Left ventricle myocardium superior (tissue), 1 donor: ENCODE data around the gene STMN3. TPM values are rescaled to one million over a fixed set of nuclear protein-coding genes. Genes with fewer than 3 reads are reported as not detected.
A peak's percentile ranks its signal among the peaks of the same experiment; 100 is the strongest.
"Not testable (repeated sequence)": the region's sequence is repeated elsewhere in the genome, so short reads cannot be mapped to it uniquely, and the experiment has no call there.

Source experiments
- ATAC-seq: fragments of 200-7000 bp; cut with Tn5 transposase; one replicate; pipeline ENCODE4 v1.9.1; 2020; ENCODE audit warnings: mild to moderate bottlenecking, moderate library complexity
- DNase-seq: peaks from one replicate; pipeline ENCODE4 v3.0.0-alpha.2; 2020
- intact Hi-C: fragments of 100-400 bp; cut with micrococcal nuclease; formaldehyde crosslinking; loops from one replicate; pipeline ENCODE4 v1.11.0; 2022
- total RNA-seq: library from RNA; stranded (reverse); fragmentation: NEBNext Ultra II Directional; extraction: Animal tissue kit (Norgen Biotek cat#: 25700); gene quantifications from one replicate; pipeline ENCODE4 v1.2.1, GENCODE V29; 2021
- donor health status: DM: no; HTN: yes; CAD: no; lungs with severe emphysema.

STMN3 gene
- total RNA-seq, 1 donor from 2014 or later = 5.5 TPM

- ATAC-seq (no peak), DNase-seq (no peak)
- intact Hi-C loops = no loop called here
Measured at GRCh38 chr20:63661959-63662812, 9.0 kb upstream of the STMN3 start.

GRCh38 chr20:63661108-63661507 lies 7.9 kb upstream of the STMN3 start:
- no peak for DNase-seq
- intact Hi-C loops = no loop called here
- ATAC-seq = no peak

- no peak for DNase-seq
Measured at GRCh38 chr20:63660622-63661021, 7.4 kb upstream of the STMN3 start.

DNA sequence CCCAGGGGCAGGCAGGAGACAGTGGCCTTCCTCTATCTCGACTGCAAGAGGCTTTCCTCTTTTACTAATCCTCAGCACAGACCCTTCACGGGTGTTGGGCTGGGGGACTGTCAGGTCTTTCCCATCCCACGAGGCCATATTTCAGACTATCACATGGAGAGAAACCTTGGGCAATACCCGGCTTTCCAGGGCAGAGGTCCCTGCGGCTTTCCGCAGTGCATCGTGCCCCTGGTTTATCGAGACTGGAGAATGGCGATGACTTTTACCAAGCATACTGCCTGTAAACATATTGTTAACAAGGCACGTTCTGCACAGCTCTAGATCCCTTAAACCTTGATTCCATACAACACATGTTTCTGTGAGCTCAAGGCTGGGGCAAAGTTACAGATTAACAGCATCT lies 7.0 kb upstream of the STMN3 start:
- DNase-seq, ATAC-seq, intact Hi-C loops: not testable (repeated sequence)

More at GRCh38 chr20:63660622-63661021, 7.4 kb upstream of the STMN3 start:
- intact Hi-C loops = no loop called here
- no peak for ATAC-seq

DNA sequence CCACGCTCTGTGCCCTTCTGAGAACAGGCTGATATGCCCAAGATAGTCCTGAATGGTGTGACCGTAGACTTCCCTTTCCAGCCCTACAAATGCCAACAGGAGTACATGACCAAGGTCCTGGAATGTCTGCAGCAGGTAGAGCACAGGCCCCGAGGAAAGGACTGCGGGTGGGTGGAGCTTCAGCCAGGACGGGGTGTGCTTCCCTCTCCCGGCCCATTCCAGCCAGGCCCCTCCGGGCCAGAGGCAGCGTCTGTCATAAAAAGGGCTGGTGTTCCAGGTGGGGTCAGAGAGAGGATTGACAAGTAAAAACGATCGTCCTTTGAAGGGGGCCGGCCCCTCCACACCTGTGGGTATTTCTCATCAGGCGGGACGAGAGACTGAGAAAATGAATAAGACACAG lies 6.1 kb upstream of the STMN3 start:
- no peak for DNase-seq
- ATAC-seq = no peak
- intact Hi-C loops = no loop called here

- ATAC-seq = peak; percentile 32
- peak; percentile 56 for DNase-seq
- intact Hi-C loops = no loop called here
Measured at GRCh38 chr20:63658749-63659187, 5.5 kb upstream of the STMN3 start.

GRCh38 chr20:63657937-63658748 lies 4.9 kb upstream of the STMN3 start, which contains the start of gene RTEL1:
Gene RTEL1 (plus strand): TSS chr20:63658312. CDS start chr20:63659403, 1,091 bp downstream.
- peak; percentile 96 for DNase-seq
- intact Hi-C loops = no loop called here
- peak; percentile 96 for ATAC-seq

DNA sequence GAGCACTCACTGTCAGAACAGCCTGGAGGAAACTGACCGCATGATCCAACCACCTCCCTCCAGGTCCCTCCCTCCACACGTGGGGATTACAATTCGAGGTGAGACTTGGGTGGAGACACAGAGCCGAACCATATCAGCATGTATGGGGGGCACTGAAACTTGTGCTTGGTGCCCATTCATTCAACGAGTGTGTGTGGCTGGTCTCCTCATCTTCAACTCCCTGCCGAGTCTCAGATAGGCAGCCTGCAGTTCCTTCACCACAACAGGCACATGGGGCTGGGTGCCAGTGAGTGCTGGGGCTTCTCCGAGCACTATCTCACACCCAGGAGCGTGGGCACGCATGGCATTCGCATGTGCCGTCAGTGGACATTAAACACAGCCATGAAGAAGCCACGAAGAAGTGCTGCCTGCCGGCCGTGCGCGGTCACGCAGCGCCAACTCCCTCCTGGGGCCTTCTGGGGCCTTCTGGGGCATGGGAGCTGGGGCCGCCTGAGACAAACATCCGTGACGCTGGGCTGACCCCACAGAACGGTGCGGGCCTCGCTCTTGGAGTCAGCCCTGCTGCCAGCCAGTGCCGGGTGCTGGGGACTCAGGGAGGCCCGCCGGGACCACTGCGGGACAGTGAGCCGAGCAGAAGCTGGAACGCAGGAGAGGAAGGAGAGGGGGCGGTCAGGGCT lies 4.2 kb upstream of the STMN3 start:
- intact Hi-C loops = no loop called here
- peak; percentile 0 for ATAC-seq
- no peak for DNase-seq

- DNase-seq = no peak
- intact Hi-C loops = no loop called here
- no peak for ATAC-seq
Measured at GRCh38 chr20:63656451-63656850, 3.2 kb upstream of the STMN3 start.

DNA sequence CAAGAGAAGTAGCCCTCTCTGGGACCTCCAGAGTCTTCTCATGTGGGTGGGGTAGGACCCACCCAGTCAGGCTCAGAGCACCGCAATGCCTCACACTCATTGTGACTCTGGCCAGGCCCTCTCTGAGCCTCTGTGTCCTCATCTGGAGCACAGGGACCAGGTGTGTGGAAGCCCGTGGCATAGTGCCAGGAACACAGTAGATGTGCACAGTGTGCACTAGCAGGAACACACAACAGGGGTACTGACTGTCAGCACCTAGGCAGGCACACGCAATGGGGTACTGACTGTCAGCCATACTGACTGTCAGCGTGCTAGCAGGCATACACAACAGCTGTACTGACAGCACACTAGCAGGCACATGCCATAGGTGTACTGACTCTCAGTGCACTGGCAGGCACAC lies 2.0 kb upstream of the STMN3 start:
- DNase-seq = no peak
- no peak for ATAC-seq
- intact Hi-C loops = no loop called here

- ATAC-seq (no peak), DNase-seq (no peak)
- intact Hi-C loops = no loop called here
Measured at GRCh38 chr20:63653974-63654668, 897 bp upstream of the STMN3 start.

DNA sequence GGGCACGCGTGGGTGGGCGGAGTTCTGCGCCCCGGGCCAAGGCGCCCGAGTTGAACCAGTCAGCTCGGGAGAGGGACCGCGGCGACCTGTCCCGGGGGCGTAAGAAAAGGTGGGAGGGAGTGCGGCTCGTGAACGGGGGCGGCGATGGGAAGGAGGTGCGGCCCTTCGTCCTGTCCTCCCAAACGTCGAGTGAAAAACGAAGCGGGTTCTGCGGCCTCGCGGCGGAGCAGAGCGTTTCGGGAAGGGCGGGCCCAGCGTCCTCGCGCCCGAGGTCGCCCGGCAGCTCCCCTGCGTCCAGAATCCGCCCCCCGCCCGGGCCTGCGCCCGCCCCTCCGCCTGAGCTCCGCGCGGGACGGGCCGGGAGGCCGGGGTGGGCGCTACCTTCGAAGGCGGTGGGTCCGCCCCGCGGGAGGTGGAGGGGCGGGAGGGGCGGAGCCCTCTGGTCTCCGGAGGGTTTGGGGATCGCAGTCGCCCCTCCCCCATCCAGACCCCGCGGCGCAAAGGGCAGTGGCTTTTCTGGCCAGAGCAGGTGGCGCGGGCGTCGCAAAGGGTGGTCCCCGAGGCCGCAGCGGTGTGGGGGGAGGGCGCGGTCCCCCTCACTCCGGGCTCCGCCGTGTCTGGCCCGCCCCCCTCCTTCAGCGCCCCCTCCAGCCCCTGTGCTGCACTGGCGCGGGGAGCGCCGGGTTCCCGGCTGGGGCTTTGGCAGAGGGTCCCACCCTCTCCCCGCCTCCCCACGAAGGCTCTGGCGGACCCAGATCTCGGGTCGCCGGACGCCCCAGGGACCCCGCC lies 838 bp downstream of the STMN3 start:
- intact Hi-C loops = no loop called here
- DNase-seq (peak; percentile 57), ATAC-seq (peak; percentile 22)

- intact Hi-C loops = no loop called here
- peak; percentile 4 for ATAC-seq
- no peak for DNase-seq
Measured at GRCh38 chr20:63651942-63652191, 1.4 kb downstream of the STMN3 start.

DNA sequence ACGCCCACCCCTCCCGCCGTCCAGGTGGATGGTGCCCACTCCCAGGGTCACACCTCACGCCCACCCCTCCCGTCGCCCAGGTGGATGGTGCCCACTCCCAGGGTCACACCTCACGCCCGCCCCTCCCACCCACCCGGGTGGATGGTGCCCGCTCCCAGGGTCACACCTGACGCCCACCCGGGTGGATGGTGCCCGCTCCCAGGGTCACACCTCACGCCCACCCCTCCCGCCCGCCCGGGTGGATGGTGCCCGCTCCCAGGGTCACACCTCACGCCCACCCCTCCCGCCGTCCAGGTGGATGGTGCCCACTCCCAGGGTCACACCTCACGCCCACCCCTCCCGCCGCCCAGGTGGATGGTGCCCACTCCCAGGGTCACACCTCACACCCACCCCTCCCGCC lies 2.7 kb downstream of the STMN3 start:
- ATAC-seq, intact Hi-C loops: not testable (repeated sequence)

GRCh38 chr20:63648895-63649589 lies 4.2 kb downstream of the STMN3 start:
- ATAC-seq (no peak), DNase-seq (no peak)
- intact Hi-C loops = no loop called here

More for the DNA sequence above, 2.7 kb downstream of the STMN3 start:
- not testable (repeated sequence) for DNase-seq

DNA sequence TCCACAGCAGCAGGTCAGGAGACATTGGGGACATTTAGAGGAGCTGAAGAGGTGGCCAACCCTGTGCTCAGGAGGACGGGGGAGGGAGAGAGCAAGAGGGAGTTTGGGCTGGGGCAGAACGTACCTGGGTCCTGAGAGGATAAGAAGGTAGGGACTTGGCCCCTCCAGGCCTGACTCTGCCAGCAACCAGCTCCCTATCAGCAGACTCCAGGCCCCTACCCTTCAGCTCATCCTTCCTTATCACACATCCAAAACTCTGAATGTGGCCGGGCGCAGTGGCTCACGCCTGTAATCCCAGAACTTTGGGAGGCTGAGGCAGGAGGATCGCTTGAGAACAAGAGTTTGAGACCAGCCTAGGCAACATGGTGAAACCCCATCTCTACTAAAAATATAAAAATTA lies 5.0 kb downstream of the STMN3 start:
- DNase-seq (no peak), ATAC-seq (no peak)
- intact Hi-C loops = no loop called here

GRCh38 chr20:63645218-63645617 lies 8.0 kb downstream of the STMN3 start:
- intact Hi-C loops = no loop called here
- DNase-seq = no peak
- no peak for ATAC-seq

DNA sequence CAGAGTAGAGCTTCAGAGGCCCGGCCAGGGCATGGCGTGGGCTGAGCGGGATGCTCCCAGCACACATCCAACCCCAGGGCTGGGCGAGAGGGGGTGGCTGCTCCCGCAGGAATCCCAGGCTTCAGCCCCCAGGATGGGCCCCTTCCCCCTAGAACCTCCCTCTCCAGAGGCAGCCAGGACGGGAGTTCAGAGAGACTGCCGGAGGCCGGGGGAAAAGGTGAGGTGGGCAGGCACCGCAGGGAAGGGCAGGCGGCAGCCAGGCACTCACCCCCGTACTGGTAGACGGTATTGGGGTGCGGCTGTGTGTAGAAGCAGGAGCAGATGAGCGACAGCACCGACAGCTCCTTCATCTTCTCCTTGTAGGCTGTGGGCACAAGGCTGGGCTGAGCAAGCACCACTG lies 9.3 kb downstream of the STMN3 start:
- DNase-seq = no peak
- intact Hi-C loops = no loop called here
- no peak for ATAC-seq
